AG04449 (cell line): ENCODE data around the gene NPY1R.

Experiments used
- CTCF ChIA-PET: fragments of 350-600 bp; formaldehyde crosslinking; extraction: SDS; loops from one replicate; lab custom pipeline; 2021; ENCODE audit warnings: antibody characterized with exemption; lab: Yijun Ruan, JAX
- POLR2A ChIA-PET: fragments of 400-600, 350-600 bp; formaldehyde crosslinking; extraction: SDS; loops from one replicate; lab custom pipeline; 2020; ENCODE audit warnings: antibody characterized with exemption, inconsistent platforms; lab: Yijun Ruan, JAX
- DNase-seq: peaks from one replicate; pipeline ENCODE4 v3.0.0-alpha.2; 2010; ENCODE audit warnings: low read depth, low spot score
- H3K4me3 ChIP-seq: 2 replicates; pipeline ENCODE4 v1.5.1; 2011; ENCODE audit warnings: low read depth, mild to moderate bottlenecking, control low read depth, low read length
- CTCF ChIP-seq: IDR thresholded peaks from one replicate; pipeline ENCODE4 v1.5.1; 2011; ENCODE audit warnings: mild to moderate bottlenecking, moderate library complexity, low read length, control low read depth, inconsistent platforms; ENCODE audit not compliant: insufficient read depth; ENCODE audit errors: missing control alignments

Gene NPY1R

GRCh38 chr4:163332526-163333406 is at the start of gene NPY1R:
Gene NPY1R, minus strand, starts transcription at chr4:163332596. Its CDS starts 6,042 bp downstream, at chr4:163326554.
- POLR2A ChIA-PET = interaction anchor here (0.9 kb wide), 1 partner anchor 10 kb away, joined by 3 read pairs; no protein-coding TSS in a partner anchor
- TF ChIP-seq CTCF = peak; percentile 80
- H3K4me3 ChIP-seq = peak within 1 kb of the TSS; percentile 64
- peak; percentile 17 for DNase-seq
- CTCF ChIA-PET = interaction anchor here (0.6 to 4.5 kb wide), 23 partner anchors 9 to 836 kb away, joined by 3 to 101 read pairs (median 4); no protein-coding TSS in a partner anchor

DNA sequence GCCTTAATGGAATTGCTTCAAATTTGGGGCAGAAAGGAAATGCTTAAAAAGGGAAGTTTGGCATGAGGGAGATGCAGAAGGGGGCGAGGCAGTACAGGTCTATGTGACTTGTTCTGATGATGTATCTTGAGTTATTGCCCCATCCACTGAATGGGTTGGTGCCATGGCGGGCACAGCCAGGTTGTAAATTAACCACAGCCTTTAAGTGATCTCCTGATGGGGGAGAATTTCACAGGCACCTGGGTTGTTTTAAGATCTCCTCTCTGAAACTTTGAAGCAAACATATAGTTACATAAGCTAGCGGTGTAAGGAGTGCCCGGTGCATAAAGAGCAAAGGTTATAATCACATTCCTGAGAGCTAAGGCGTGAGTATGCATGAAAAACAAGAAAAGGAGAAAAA is 48.3 kb upstream of the NPY1R start:
- no peak for TF ChIP-seq CTCF
- no peak overlapping the region for H3K4me3 ChIP-seq
- ChIA-PET CTCF (no interaction called here), POLR2A (no interaction called here)
- DNase-seq = no peak

DNA sequence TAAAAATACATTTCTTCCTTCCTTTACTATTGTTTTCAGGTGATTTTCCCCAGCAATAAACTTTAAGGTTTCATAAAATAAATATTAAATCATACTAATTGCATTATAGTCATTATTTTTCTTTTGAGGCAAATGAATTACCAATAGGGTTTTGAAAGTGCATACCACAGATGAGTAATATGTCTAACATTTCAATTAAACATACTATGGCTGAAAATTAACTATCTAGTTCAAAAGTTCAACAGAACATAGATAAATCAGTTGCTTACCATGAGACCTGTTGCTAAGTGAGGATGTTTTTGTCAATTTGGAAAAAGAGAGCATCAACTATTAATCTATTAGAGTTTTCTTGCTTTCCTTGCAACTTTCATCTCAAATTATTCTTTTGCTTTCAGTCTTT is 46.3 kb upstream of the NPY1R start:
- no peak overlapping the region for H3K4me3 ChIP-seq
- DNase-seq = no peak
- CTCF ChIA-PET = no interaction called here
- TF ChIP-seq CTCF = no peak
- POLR2A ChIA-PET = no interaction called here

- POLR2A ChIA-PET = no interaction called here
- no peak for DNase-seq
- H3K4me3 ChIP-seq = no peak overlapping the region
- TF ChIP-seq CTCF = no peak
- CTCF ChIA-PET = no interaction called here
Measured at GRCh38 chr4:163372029-163372428, 39.6 kb upstream of the NPY1R start.

GRCh38 chr4:163367651-163368050 is 35.3 kb upstream of the NPY1R start:
- CTCF ChIA-PET = no interaction called here
- DNase-seq = no peak
- no peak overlapping the region for H3K4me3 ChIP-seq
- no peak for TF ChIP-seq CTCF
- POLR2A ChIA-PET = no interaction called here

DNA sequence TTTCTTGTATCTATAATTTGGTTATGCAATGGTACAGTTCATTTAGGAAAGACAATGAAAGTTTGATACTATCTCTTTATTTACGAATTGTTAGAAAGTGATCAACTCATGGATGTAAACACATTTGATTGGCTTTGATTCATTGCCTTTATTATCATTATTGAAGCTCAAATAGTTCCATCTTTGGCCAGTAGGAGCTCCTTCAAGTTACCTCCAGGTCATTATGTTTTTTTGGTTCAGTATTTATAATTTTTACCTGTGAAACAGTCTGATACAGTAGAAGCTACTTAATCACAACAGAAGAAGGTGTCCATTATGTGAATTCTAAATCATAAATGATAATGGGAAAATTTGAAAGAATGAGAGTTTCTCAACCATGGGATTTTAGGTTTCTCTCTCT is 23.7 kb upstream of the NPY1R start:
- ChIA-PET CTCF (no interaction called here), POLR2A (no interaction called here)
- H3K4me3 ChIP-seq = no peak overlapping the region
- no peak for TF ChIP-seq CTCF
- no peak for DNase-seq
